SKM-1 treated with dmso at 0.1 percent for 144 hours (cell line): ENCODE results near the gene SLC18A2.

Source experiments
- DNase-seq: peaks from one replicate; lab custom pipeline; 2025; ENCODE audit not compliant: unreplicated experiment; lab: John Stamatoyannopoulos, UW

The SLC18A2 gene

GRCh38 chr10:117237401-117237991 is 3.4 kb upstream of the SLC18A2 start:
- DNase-seq, result peak; percentile 100

- no peak for DNase-seq
These were observed 1.9 kb upstream of the SLC18A2 start for GRCh38 chr10:117239051-117239450.

DNA sequence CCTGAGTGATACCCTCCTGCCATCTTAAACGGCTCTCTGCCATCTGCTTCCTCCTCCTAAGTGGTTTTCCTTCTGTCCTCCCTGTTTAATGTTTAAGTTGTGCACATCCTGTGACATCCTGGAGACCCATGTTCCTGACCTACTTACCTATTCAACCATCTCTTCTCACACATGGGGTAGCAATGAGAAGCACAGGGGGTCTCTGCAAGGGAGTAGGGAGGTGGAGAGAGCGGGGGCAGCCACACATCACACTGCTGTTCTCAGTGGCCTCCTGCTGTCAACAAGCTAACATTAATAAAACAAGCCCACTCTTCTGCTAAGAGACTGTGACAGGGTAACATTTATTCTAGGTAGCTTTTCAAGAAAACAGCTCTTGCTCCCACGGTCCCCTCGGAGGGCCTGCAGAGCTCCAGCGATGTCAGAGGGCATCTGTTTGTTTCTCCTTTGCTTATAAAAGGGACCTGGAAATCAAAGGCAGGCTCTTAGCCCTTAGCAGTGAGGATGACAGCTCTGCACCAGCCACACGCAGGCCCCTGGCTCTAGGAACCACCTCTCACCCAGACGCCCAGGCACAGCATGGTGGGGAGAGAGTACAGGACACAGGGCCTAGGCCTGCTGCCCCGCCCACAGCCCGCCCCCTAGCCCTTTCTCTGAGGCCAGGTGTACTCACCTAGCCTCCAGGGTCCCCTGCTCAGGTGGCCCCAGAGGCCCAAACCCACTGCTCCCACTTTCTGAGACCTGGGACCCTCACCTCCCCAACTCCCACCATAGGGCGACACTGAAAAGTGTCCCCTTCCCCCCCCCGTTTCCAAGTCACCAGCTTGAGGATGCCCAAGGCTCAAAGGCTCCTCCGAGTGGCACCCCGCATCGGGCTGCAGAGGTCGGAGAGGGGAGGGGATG is 943 bp upstream of the SLC18A2 start:
- DNase-seq, result no peak

DNA sequence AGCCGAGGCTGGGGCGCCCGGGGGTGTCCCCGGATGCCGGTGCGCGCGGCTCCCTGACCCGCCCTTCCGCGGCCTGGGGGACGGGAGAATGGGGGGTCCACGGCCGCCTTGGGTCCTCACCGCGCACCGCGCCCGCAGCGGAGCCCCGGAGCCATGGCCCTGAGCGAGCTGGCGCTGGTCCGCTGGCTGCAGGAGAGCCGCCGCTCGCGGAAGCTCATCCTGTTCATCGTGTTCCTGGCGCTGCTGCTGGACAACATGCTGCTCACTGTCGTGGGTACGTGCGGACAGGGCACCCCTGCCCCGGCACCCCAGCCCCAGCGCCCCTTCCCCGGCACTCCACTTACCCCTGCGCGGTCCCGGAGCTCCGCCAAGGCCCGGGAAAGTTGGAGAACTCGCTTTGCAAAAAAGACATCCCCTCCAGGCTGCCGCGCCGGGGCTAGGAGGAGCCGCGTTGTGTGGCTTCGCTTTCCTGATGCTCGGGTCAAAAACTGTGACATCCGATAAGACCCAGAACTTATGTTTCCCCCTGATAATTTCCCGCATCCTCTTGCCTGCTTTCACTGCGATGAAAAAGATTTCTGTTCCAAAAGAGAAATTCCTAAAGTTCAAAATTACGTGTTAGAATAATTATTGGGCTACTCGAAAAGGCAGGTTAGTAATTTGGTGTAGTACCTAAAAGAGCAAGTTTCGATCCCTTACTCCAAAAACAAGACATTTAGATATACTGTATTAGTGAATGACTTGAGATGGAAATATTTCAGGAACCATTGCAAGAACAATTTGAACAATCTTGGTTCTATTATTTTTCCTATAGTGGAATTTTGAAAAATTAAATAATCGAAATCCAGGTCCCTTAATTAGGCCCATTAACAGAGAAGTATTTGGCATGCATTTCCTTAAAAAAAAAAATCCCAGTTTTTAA is 888 bp downstream of the SLC18A2 start:
- DNase-seq, result no peak

GRCh38 chr10:117242463-117242832 is 1.5 kb downstream of the SLC18A2 start:
- no peak for DNase-seq

DNA sequence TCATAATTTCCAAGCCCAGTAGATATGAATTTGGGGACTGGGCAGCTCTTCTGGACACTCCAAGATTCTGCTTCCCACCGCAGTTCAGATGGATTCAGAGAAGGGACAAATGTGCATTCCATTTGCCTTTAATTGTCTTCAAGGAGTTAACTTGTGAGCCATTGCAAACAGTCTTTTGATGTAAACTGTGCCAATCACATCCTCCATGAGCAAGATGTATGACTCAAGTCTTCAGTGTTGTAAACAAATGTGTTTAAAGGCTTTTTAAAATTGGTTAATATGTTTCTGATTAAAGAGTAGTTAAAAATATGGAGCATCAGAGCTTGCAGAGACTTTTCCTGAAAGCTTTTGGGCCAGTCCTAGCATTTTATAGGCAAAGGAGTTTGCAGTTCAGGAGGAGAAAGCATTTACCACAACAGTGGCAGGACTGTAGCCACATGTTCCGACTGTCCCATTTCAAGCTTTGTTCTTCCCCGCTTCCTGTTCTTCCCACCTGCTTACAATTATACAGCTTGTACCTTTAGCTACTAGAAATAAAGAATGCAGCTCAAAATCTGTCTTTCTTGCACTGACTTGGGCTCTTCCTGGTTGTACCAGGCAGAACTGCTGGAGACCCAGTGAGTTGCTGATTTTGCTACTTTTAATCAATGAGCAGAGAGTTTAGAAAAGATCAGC is 6.2 kb downstream of the SLC18A2 start:
- DNase-seq, result no peak

DNA sequence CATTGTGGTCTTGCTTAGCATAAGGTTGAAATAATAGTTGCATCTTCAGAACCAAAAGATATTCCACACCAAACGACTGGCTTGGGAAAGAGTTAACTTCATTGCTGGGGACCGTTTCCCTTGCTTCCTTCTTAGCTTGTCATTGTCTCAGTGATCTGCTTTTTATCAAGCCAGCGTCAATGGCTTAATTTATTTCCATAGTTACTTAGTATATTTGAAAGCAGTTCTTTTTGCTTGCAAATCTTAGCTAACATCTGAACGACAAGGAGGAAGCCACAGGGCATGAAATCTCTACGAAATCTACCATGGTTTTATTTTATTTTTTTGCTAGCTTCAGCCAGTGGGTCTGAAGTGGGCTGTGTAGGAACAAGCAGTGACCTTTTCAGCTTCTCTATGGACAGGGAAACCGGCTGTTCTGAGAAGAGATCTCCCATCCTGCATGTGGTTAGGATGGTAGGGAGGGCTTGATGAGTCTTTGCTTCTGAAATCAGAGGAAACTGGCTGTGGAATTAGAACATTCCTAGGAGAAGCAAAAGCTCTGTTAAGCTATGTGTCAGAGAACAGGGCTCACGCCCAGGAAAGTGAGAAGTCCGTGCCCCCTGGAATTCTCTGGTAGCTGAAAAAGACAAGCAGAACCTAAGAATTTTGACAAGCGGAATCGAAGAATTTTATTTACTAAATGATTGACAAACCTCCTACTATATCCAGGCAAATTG is 8.0 kb downstream of the SLC18A2 start:
- DNase-seq, result no peak

DNA sequence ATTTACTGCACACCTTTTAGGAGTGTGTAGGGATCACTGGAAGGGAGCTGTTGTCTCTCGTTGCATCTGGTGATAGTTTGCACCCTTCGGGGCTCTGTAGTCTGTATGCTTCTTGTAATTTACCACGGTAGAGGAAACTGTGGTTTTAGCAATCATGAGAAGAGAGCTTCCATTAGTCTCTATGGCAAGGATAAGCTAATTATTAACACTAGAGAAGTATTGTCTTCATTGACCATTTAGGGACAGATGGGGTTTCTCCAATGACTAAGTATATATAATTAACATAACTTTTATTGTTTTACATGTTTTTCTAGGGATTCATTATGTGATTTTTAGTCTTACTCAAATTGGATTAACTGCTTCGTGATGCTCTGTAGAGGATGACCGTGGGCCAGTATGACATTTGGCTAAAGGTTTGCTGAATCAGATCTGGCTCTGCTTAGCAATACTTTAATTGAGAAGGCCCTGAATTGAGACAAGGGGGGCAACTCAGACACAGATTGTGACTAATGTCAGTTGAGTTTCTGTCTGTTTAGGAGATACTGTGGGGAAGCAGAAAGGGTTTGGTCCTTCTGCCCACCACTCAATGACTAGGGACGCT is 8.7 kb downstream of the SLC18A2 start:
- peak; percentile 22 for DNase-seq

DNA sequence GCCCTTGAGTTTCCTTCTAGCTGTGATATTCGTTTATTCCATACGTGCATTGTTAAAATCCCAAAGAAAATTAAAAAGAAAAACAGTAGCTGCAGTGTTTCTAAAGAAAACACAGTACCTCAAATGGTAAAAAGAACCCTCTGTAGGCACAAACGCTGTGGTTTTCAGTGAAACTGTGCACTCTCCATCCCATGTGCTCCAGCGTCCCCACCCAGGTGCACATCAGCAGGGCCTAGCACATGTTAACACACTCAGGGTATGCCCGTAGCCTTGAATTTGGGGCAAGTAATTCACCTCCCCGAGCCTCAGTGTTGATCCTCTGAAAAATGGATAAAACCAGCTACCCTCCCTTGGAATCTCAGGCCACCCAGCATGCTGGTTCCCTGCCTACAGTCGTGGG is 9.5 kb downstream of the SLC18A2 start:
- DNase-seq, result no peak

DNA sequence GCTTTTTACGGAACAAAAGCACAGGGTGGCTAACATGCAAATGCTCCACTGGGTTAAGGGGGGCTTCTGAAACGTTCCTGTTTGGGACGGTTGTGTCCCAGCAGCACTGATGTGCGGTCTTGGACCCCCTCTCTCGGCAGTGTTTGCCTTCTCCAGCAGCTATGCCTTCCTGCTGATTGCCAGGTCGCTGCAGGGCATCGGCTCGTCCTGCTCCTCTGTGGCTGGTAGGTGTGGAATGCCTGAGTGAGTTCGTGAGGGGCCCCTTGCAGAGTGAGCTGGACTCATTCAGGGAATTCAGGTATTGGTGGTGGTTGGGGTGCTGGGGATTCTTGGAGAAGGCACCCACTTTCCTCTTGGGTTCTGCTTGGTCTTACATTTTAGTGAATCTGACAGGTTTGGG is 13.0 kb downstream of the SLC18A2 start:
- no peak for DNase-seq

- DNase-seq, result no peak
These were observed 13.4 kb downstream of the SLC18A2 start for GRCh38 chr10:117254338-117254737.

DNA sequence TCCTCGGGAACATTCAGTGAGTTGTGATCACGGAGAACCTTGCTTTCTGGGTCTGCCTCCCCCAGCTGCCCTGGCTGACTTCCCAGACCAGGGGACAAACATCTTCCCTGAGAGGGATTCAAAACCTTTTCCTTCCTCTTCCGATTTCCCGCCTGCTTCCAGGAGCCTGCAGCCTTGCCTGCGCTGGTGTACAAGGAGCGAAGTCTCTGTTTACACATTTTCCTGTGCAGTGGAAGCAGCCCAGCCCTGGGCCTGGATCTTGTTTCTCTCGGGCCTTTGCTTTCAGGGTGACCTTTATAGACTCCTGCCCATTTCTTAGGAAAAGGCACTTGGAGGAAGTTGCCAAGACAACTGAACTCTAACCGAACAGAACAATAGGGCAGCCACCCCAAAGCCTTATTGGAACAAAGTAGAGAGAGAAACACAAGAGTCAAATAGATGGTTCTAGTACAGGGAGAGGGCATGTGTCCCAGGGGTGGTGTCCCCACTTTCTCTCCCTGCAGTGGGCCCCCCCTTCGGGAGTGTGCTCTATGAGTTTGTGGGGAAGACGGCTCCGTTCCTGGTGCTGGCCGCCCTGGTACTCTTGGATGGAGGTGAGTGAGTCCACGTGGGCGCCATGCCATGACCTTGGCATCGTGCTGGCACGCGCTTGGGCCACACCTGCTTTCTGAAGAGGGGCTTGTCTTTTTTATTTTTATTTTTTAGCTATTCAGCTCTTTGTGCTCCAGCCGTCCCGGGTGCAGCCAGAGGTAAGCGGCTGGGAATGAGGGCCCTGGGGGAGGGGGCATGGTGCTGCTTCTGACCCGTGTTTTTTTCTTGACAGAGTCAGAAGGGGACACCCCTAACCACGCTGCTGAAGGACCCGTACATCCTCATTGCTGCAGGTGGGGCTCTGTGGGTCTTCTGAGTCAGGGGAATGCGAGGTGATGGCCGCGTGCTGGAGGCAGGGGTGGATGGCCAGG is 14.1 kb downstream of the SLC18A2 start:
- no peak for DNase-seq

- DNase-seq, result no peak
These were observed 15.0 kb downstream of the SLC18A2 start for GRCh38 chr10:117255835-117256460.

DNA sequence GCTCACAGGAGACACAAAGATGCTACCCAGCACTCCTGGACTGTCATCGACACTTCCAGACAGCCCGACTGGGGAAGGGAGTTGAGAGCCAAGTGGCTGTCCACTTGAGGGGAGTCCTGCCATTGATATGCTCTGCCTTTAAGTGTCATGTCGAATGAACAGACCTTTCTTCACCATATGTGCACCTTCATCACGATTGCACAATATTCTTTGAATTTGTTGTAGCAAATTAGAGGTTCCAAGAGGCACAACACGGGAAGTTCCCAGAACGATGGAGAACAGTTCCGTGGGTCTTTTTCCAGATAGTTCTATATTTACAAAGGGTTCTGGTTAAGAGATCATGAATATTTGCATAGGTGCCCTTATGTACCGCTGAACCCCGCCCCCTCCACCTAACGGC is 16.0 kb downstream of the SLC18A2 start:
- DNase-seq, result no peak

DNA sequence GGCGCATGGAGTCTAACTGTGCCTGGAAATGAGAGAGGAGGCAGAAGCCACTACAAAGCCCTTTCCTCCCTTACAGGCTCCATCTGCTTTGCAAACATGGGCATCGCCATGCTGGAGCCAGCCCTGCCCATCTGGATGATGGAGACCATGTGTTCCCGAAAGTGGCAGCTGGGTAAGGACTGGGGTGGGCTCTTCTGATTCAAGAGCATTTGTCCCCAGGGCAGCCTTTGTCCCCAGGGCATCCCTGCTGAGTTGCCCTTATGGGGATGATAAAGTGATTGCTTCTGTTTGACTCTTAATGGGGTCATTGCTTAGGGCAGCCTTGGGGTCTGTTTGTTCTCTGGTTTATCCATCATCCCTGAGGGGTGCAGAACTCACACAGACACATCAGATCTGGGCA is 16.8 kb downstream of the SLC18A2 start:
- DNase-seq, result no peak

DNA sequence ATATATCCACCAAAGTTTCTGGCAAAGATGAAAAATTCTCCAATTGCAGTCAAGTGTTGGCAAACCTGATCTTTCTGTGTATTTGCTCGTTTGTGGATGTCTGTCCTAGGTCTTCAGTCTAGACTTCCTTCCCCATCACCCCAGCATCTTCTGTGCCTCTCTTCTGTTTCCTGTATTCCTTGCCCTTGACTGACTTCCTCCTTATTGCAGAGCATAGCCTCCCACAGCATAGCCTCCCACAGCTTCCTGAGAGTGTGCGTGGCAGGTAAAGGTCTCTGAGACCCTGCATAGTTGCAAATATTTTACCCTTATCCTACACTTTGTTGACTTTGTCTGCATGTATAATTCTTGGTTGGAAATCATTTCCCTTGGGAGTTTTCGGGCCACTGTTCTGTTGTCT is 18.4 kb downstream of the SLC18A2 start:
- DNase-seq, result peak; percentile 89

DNA sequence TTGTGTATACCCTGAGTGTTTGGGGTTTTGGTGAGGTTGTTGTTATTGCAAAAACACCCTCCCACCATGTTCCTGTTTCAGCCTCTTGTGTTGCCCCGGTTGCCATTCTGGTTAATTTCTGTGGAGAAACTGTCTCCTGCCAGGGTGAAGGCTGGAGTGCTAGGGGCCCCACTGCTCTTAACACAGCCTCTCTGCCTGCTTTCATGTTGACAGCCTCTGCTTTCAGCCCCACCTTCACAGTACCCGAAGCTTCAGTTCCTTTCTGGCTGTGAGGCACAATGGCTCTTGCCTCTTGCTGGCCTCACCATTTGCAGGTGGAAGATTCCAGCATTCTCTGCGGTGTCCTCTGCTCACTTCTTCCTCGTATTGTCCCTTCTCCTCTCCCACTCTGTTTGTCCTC is 19.2 kb downstream of the SLC18A2 start:
- peak; percentile 79 for DNase-seq

- DNase-seq, result no peak
These were observed 20.6 kb downstream of the SLC18A2 start for GRCh38 chr10:117261501-117261900.
